ENCODE measurements around the gene SOX1.

- TF ChIP-seq CTCF (IDR thresholded peaks at IDR 0.05) (peak in 8 of 12 donors; percentile 11 to 47 (median 24)), POLR2A (IDR thresholded peaks at IDR 0.05) (no peak)
Measured at GRCh38 chr13:112062571-112063570, 4.1 kb upstream of the SOX1 start.

All from heart left ventricle (tissue), 13 donors.